GM12872 (cell line): ENCODE measurements around the gene NDRG2.

Source experiments
- CTCF ChIP-seq: IDR thresholded peaks from 3 replicates; pipeline ENCODE4 v1.5.1; 2011; ENCODE audit warnings: low read depth, mild to moderate bottlenecking, low read length, moderate library complexity; ENCODE audit not compliant: insufficient read depth

Gene NDRG2

DNA sequence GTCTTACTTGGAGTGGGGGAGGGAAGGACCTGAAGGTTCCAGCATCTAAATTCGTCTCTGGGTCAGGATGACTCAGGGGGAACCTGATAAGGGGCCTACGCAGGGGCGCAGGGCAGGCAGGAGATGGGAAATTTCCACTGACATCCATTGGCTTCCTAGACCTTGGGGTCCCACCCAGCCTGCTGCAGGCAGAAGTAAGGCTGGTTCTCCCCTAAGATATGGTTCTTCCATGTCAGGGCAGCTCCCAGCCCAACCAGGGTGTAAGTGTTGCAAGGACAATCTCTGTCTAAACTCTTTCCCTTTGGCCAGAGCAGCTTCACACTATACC is 2.1 kb upstream of the NDRG2 start:
- no peak for TF ChIP-seq CTCF

GRCh38 chr14:21026274-21026987 is 1.6 kb upstream of the NDRG2 start:
- no peak for TF ChIP-seq CTCF

- no peak for TF ChIP-seq CTCF
Measured at GRCh38 chr14:21025371-21026273, 761 bp upstream of the NDRG2 start.

DNA sequence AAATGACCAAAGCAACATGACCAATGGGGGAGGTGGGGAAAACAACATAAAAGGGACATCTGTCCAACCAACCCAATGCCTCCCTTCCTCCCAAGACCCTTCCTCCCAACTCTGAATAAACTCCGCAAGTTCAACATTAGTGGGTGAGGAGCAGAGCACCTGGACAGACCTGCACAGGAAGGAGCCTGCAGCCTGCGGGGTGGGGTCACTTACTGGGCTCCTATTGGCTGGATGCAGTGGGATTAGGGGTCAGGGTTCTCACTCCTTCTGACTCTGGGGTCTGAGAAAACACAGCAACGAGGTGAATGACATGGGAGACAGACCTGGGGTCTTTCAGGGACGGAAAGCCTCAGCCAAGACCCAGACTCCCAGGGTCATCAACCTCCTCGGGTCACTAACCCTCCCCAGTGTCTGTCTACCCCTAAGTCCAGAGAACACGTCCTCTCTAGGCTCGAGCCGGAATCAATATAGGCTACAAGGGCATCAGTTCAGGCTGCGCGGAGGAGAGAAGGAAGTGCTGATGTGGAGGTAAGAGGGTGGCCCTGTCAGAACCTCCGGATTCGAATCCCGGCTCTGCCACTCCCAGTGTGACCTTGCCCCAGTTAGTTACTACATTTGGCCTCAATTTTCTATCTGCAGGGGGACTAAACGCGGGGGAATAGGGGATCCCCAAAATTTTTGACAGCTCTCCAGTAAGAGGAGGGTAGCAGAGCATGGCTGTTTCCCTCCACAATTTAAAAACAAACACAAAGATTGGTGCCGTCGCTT is 860 bp downstream of the NDRG2 start:
- TF ChIP-seq CTCF: no peak

GRCh38 chr14:21023174-21023573 is 1.7 kb downstream of the NDRG2 start:
- TF ChIP-seq CTCF: no peak

DNA sequence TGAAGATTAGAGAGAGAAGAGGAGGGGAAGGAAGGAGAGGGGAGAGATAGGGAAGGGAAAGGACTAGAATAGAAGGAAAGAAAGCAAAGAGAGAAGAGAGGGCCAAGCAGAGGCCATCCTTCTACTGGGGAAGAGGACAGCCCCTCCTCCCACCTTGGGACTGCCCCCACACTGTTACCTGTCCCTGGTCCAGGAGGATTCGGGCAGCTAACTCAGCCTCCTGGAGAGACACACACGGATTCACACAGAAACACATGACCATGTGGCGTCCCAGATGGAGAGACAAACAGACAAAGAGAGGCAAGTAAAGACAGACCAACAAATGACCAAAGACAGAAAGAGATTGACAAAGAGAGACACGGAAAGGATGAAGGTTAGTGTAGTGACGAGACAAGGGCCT is 2.2 kb downstream of the NDRG2 start:
- TF ChIP-seq CTCF: no peak

GRCh38 chr14:21020977-21021545 is 3.8 kb downstream of the NDRG2 start:
- no peak for TF ChIP-seq CTCF
